DMS 273 (cell line): ENCODE measurements around the gene PREX1.

ENCODE experiments used
- DNase-seq: peaks from one replicate; lab custom pipeline; 2025; ENCODE audit not compliant: unreplicated experiment; lab: John Stamatoyannopoulos, UW

Gene PREX1

GRCh38 chr20:48597521-48598302, 230.1 kb downstream of the PREX1 start:
- DNase-seq: peak; percentile 72

- no peak for DNase-seq
Observed at GRCh38 chr20:48596334-48596898, 231.4 kb downstream of the PREX1 start.

- DNase-seq: no peak
Observed at GRCh38 chr20:48595495-48596333, 232.1 kb downstream of the PREX1 start.

GRCh38 chr20:48594533-48594932, 233.3 kb downstream of the PREX1 start:
- peak; percentile 35 for DNase-seq

GRCh38 chr20:48592107-48592940, 235.5 kb downstream of the PREX1 start:
- DNase-seq: no peak

GRCh38 chr20:48586730-48587129, 241.1 kb downstream of the PREX1 start:
- DNase-seq: no peak

- DNase-seq: no peak
Observed at GRCh38 chr20:48585061-48585870, 242.5 kb downstream of the PREX1 start.

GRCh38 chr20:48584391-48585060, 243.3 kb downstream of the PREX1 start:
- DNase-seq: no peak

GRCh38 chr20:48583801-48584200, 244.0 kb downstream of the PREX1 start:
- DNase-seq: no peak

- DNase-seq: no peak
Observed at GRCh38 chr20:48583171-48583570, 244.6 kb downstream of the PREX1 start.

- no peak for DNase-seq
Observed at GRCh38 chr20:48582673-48582985, 245.2 kb downstream of the PREX1 start.

- no peak for DNase-seq
Observed at GRCh38 chr20:48581167-48581566, 246.6 kb downstream of the PREX1 start.

- DNase-seq: peak; percentile 26
Observed at GRCh38 chr20:48578397-48579098, 249.3 kb downstream of the PREX1 start.

GRCh38 chr20:48577557-48577956, 250.2 kb downstream of the PREX1 start:
- DNase-seq: no peak

GRCh38 chr20:48574383-48574782, 253.4 kb downstream of the PREX1 start:
- peak; percentile 79 for DNase-seq
